NCI-H2227 treated with DMSO at 0.1 percent for 48 hours (cell line): Measurements from ENCODE around the gene SEPTIN5.

ENCODE experiments used
- DNase-seq: peaks from one replicate; lab custom pipeline; 2025; lab: John Stamatoyannopoulos, UW

SEPTIN5 gene

DNA sequence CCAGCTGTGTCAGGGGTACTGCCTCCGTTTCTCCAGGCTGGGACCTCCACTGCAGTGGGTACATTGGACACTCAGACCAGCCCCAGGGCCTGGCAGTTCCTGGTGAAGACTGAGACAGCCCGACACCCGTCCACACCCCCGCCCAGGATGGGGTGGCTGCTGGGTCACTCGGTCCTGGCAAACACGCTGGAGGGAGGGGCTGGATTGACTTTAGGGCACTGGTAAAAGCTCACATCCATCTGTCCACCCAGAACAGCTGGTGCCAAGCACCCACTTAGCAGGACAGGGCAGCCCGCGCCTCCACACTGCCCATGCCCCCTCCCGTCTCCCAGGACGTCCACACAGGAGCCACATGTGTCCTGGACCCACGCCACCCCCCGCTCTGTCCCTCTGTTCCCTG, 35.6 kb downstream of the SEPTIN5 start:
- no peak for DNase-seq

DNA sequence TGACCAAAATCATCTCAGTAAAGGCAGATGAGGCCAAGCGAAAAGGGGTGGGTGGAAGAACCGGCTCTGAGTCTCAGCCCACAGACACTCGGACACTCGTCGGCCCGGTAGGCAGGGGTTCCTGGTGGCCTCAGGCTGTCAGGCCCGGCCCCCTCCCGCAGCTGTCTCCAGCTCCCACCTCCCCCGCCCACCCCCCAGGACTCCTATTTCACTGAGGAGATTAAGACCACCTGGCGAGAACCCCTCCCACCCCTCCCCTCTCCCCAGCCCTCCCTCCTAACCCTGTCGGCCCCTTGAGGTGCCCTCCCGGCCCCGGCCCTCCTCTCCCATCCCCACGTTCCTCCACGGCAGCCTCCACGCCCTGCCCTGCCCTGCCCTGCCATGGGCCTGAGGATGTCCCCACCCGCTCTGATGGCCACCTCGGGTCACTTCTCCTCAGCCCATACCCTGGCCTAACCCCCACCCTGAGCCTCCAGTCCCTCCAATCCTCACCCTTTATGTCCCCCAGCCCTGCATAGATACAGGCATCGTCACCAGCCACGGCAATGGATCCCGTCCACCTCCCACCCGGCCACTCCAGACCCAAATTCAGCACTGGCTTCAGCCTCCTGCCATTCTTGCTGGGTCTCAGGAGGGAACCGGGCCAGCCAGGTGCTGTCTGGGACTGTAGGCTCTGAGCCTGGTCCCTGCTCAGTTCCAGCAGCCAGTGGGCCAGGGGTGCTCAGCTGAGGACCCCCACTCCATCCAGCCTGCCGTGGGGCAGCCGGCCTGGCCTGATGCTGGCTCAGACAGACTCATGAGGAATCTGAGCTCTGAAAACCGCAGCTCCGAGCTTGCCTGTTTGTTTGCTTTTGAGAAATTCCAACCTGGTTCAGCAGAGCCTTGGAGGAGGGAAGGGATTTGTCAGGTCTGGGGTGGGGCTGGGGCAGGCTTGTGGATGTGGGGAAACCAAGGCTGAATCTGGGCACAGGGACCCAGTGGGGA, 36.5 kb downstream of the SEPTIN5 start:
- DNase-seq: no peak

DNA sequence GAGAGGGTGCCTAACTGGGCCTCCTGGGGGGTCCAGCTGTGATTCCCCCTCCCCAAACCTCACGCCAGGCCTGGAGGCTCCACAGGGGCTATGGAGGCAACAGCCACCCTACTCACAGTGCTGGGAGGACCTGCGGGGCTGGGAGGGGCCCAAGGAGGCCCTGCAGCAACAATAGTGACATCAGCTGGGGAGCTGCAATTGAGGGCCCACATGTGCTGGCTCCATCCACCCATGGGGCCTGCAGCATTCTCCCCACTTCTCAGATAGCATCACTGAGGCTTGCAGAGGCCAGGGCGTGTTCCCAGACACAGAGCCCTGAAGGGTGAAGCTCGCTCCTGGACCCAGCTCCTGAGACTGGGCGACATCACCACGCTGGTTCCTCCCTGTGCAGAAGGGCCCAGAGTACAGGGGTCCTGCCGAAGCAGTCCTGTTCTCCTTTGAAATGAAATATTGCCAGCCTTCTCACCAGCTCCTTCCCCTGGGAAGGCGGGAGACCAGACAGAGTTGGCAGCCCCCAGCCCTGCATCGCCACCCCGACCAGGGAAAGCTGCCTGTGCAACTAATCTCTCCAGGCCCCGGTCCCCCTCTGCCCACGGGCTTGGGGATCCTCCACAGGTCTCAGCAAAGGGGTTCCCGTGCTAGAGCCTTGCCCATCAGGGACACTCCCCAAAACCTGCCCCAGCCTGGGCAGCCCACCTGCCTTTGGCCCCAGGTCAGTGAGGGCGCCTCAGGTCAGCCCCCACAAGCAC, 37.4 kb downstream of the SEPTIN5 start:
- DNase-seq: no peak

DNA sequence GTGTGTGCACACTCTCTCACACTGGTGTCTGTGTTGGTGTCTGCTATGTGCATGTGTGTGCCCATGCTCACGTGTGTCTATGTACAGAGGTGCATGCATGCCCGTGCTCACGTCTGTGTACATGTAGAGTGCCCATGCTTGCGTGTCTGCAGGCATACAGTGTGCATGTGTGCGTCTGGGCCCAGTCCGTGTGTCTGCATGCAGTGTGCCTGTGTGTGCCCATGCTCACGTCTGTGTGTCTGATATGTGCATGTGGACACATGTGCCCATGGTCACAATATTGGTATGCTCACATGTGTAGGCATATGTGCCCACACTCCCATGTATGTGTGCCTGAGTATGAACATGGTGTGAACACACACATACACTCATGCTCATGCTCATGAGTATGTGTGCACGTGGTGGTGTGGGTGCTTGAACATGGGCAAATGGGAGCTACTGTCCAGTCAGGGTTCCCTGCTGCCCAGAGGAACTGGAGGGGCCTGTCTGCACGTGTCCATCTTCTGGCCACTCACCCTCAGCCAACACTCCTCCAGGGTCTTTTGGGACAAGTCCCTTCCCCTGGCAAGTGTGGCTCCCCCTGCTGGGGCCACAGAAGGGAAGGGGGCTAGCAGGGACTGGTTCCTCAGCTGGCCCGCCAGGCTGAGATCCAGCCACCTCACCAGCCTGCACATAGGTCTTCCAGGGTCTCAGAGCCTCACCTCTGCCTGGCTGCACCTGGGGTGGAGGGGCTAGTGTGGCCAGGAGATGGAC, 39.0 kb downstream of the SEPTIN5 start:
- DNase-seq: no peak

DNA sequence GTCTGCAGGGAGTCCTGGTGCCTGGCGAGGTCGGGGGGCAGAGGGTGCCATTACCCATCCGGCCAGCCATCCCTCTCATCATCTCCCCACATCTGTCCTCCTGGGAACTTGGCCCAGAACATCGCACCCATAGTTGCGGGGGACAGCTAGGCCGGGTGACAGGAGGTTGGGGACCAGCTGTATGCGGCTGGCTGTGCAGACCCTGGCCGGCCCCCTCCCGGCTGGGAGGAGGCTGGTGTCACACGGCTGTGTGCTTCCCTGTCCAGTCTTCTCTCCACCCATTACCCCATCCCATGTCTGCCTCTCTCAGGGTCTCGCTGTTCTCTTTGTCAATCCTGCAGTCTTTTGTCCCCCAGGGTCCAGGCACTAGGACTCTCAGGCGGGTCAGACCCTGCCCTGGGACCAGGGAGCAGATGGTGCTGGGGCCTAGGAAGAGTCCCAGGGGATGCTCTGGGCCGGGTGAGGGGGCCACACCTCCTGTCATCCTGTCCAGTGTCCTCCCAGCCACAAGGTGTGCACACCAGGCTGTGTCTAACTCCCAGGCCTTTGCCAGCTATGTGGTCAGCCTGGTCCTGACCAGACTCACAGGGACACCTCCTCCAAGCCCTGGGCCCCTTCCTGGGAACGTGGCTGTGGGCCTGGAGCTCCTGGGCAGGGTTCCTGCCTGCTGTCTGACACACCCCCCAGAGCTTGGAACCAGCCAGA, 39.8 kb downstream of the SEPTIN5 start:
- DNase-seq: no peak

DNA sequence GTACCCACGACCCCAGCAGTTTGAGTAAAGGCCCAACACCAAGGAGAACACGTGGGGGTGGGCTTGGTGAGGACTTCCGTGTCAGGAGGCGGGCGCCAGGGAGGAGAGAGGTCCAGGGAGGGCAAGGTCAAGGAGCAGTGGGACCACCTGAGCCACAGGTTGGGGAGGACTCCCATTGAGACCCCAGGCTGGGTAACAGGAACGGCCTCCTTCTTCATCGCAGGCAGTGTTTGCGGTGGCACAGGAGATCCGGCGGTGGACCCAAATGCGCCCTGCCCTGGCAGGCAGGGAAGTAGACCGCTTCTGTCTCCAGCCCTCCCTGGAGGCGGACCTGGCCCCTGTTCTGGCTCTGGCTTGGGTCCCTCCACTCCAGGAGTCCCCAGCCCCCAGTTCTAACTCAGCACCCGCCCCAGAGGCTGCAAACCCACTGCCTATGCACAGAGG, 40.4 kb downstream of the SEPTIN5 start:
- DNase-seq: no peak

DNA sequence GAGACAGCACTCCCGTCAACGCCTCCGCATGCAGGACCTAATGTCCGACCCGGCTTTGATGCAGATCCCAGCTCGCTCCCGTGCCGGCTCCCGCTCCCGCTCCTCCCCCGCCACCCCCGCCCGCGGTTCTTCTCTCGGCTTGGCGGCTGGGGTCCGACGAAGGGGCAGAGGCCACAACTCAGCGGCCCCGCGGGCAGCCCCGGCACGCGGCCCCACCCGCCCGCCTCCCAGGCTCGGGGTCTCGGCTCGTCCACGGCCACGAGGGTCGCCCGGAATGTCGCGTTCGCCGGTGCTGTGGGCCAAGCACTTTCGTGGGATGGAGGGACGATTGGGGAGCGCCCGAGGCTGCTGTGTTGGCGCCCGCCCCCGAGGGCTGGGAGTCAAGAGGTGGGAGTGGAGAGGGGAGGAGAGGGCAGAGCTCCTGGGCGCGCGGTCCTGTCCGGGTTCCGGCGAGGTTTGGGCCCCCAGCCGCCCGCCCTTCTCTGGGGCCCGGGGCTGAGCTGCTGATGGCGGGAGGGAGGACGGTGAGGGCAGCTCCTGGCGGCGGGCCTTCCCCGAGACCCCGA, 40.9 kb downstream of the SEPTIN5 start:
- DNase-seq: no peak

DNA sequence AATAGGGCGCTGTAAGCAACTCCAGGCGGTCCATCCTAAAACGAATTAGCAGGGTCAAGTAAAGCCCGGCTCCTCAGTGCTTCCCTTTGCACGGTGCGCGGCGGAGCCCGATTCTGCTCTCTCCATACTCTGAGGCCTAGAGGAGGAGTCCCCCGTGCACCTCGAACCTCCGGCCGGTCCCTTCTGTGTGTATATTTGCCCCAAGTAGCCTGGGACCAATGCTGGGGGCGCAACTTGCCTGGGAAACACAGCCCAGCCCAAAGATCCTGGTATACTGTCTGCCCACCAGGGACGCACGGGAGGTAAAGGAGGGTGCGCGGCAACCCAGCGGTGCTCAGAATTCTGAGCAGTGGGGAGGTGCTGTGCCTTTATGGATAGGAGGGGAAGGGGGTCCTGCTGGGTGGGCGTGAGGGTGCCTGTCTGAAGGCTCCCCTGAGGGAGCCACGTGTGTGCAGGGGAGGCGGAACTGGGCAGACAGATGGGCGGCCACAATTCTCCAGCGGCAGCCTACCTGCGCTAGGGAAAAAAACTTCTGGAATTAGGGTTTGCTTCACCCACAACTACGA, 41.5 kb downstream of the SEPTIN5 start:
- no peak for DNase-seq

DNA sequence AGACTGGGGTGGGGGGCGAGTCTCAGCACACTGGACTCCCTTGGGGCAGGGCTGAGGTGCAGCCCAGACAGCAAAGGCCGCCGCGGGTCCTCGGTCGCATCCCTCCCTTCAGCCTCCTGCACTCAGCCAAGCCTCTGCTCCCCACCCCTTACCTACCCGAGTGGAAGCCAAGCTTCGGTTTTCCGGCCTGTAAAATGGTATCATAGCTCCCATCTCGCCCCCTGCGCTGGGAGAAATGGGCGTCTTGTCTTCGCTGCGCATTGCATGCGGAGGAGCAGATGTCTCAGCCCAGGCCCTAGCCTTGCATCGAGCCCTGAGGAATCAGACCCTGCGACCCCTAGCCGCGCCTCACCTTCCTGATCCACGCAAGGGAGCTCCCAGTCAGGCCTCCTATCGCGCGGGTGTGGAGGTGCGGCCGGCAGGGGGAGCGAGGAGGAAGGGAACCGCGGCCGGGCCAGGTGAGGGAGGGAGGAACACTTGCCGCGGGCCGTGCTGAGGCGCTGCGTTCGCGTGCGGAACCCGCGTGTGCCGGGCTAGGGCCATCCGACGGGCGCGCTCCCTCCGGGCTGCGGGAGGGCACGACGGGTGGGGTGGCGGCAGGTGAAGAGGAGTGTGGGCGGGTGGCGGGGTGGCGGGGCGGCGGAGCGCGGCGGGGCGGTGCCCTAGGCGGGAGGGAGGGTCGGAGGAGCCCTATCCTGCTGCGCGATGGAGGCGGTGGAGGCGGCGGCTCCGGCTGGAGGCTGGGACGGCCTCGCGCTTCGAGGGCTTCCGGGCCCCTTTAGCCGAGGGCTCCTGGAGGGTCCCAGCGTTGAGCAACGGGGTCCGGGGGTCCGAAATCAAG, 42.2 kb downstream of the SEPTIN5 start:
- no peak for DNase-seq

DNA sequence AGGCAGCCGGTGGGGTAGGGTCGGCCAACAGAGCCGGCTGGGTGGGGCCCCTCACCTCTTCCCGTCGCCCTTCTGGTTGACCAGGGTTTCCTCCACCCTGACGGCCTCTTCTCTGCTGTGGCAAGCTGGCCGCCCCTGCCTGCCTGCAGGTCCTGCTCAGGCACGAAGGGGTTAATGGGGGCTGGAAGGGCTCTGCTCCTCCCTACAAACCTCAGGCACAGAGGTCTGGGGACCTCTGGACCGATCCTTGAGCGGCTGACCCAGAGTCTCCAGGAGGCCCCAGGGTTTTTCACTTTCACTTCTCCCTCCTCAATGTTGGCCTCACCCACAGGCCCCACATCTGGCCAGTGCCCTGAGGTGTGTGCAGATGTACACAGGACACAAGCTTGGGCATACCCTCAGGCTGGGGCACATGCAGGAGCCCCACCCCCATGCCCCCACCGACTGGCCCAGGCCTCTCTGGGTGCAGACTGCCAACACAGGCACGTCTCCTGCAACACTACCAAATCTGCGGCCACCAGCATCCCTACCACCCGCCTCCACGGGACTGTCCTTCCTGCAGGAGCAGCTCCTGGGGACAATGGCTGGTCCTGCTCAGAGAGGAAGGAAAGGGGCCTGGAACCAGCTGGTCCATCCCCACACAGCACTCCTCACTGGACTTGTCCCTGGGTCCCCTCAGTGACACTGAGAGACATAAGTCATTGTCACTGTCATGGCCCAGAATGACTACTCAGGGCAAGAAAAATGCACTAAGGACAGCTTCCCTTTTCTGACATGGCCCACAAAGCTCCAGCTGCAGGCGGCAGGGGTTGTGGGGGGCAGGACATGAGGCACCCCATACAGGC, 43.1 kb downstream of the SEPTIN5 start:
- DNase-seq: no peak

DNA sequence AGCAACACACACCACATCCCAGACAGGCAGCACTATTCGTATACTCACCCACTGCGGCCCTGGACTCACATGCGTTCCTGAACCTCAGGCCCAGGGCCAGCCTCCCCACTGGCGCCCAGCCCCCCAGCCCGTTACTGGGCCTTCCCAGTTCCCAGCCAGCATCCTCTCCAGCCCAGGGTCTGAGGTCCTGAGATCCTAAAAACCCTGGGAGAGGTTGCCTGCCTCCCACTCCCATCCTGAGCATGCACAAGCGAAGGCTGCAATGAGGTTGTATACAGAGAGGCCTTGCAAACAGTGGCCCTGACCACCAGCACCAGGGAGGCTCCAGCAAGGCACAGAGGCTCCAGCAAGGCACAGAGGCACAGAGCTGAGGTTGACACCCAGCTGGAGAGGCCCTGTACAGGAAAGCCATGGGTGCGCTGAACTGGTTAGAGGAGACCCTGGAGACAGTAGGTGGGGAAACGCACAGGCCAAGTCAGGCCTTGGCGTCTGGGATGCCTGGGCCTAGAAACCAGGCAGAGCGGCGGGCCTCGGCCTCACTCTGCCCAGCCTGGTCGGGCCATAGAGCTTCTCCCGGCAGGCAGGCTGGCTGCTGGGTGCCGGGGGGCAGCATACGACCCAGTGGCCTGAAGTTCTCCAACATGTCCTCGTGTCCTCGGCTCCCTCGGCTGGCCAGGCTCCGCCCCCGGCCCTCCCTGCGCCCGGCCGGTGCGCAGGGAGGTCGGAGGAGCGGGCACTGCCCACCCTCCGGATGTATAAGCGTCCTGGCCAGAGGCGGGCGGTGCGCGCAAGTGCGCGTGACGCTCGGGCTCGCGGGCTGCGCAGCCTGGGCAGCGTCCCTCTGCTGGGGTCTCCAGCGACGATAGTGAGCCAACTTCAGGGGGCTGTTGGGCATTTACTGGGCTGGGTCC, 43.9 kb downstream of the SEPTIN5 start:
- no peak for DNase-seq

DNA sequence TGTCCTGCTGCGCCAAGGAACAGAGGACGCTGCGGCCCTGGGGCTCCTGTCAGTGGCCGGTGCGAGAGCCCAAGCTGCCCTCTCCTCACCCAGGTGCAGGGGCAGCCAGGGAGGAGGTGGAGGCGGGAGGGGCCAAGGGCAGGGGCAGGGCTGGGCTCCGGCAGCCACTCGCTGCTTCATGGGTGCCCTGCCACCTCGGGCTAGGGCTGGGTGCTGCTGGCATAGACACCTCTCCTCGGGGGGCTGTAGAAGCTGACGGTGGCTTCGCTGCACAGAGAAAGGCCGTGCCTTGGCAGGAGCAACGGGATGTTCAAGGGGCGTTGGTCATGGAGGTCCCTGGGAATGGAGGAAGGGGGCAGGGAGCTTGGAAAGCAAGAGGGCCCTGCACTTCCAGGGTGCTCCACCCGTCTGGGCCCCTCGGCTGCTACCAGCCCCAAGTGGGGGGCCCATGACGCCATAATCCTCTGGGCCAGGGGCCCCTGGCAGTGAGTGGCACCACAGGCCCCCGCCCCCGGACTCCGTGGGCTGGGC, 44.7 kb downstream of the SEPTIN5 start:
- no peak for DNase-seq

DNA sequence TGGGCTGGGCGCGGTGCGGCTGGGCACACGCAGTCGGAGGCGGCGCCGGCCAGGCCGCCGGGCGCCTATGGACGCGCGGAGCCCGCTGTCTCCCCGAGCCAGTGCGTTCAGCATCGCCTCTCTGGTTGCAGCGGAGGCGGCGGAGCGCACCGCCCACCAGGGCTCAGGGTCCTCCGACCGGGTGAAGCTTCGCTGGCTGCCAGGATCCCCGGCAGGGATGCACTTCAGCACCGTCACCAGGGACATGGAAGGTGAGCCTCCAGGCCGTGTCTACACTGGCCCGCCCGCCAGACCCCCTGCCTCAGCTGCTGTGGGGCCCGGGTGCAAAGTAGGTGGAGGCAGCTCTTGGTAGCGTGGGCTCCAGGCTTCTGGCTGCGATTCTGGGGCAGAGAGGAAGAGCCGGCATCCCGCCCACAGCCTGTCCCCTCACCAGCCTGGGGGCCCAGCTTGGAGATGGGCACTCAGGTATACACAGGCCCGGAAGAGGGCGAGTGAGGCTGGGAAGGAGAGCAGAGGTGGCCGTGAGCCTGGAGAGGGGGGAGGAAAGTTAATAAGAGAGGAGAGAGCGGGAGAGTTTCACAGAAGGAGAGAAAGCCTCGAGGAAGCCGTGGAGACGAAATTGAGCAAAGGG, 45.2 kb downstream of the SEPTIN5 start:
- no peak for DNase-seq

DNA sequence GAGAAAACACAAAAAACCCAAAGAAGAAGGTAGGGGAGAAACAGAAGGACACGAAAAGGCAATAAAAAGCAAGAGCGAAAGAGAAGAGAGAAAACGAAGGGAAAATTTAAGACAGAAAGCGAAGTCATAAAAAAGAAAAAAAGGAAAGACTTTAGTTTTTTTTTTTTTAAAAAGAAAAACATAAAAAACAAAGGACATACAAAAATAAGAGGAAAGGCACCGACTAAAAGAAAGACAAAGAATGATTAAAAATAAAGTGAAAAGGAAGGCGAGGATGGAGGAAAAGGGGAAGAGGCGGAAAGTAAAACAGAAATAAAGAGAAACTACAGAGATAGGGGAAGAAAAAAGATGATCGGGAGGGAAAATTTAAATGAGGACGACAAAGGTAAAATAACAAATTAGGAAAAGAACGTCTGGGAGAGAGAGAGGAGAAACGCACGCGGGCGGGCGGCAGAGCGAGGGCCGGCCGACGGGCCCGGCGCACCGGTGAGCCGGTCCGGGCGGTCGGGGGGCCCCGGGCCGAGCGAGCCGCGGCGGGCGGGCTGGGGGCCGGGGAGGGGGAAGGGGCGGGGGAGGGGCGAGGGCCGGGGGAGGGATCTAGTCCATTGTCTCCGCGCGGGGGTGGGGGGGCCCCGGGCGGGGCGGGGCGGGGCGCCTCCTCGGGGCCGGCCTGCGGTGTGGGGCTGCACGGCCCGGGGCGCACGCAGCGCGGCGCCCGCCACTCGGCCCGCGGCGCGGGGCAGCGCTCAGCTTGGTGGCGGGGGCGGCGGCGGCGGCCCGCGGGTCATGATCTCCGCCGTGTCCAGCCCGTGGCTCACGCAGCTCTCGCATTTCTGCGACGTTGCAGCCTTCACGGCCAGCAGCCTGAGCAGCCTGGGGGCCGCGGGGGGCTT, 46.0 kb downstream of the SEPTIN5 start, which contains the start of gene TBX1:
TBX1 (plus strand) TSS at position 721 of the 893 bp plus-strand sequence; CDS start at position 787, 66 bp downstream.
- DNase-seq: no peak

DNA sequence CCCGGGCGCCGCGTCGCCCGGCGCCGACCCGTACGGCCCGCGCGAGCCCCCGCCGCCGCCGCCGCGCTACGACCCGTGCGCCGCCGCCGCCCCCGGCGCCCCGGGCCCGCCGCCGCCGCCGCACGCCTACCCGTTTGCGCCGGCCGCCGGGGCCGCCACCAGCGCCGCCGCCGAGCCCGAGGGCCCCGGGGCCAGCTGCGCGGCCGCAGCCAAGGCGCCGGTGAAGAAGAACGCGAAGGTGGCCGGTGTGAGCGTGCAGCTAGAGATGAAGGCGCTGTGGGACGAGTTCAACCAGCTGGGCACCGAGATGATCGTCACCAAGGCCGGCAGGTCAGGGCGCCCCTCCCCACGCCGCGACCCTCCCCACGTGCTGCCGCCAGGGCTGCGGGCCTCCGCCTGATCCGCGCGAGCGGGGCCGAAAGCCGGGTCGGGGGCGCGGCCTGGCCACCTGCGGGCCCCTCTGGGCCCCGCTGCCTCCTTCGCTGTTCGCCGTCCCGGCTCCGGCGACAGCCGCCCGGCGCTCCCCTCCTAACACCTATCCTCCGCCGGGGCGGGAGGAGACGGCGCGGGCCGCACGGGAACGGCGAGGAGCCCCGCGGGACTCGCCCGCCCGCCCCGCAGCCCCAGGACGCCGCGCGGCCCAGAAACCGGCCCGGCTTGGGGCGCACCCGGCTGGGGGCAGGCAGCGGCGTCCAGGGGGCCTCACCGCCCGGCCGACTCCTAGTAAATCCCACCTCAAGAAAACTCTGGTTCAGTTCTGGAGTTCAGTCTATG, 46.8 kb downstream of the SEPTIN5 start:
- no peak for DNase-seq
